Muscle layer of duodenum (tissue), 2 donors: ENCODE measurements around the gene KRTDAP.

Experiments
- H3K27ac ChIP-seq: one replicate; pipeline ENCODE4 v1.7.0; 2013; ENCODE audit warnings: mild to moderate bottlenecking, low read length
- H3K27me3 ChIP-seq: one replicate; pipeline ENCODE4 v1.7.0; 2013; ENCODE audit warnings: low read depth, mild to moderate bottlenecking, control low read depth, low read length
- H3K36me3 ChIP-seq, 2 donors: one replicate each; pipeline ENCODE4 v1.7.0; 2013; ENCODE audit warnings: low read length in 2 of 2, control low read depth in 1 of 2, mild to moderate bottlenecking in 1 of 2; ENCODE audit not compliant: insufficient read depth in 2 of 2, control insufficient read depth in 1 of 2
- H3K4me1 ChIP-seq, 2 donors: one replicate each; pipeline ENCODE4 v1.7.0; 2013; ENCODE audit warnings: low read length in 2 of 2, mild to moderate bottlenecking in 2 of 2, control low read depth in 1 of 2, moderate library complexity in 1 of 2; ENCODE audit not compliant: insufficient read depth in 2 of 2, control insufficient read depth in 1 of 2
- H3K4me3 ChIP-seq, 2 donors: one replicate each; pipeline ENCODE4 v1.7.0; 2013; ENCODE audit warnings: low read length in 2 of 2, low read depth in 1 of 2, mild to moderate bottlenecking in 1 of 2
- H3K9me3 ChIP-seq, 2 donors: one replicate each; pipeline ENCODE4 v1.7.0; 2013; ENCODE audit warnings: low read length in 2 of 2, control low read depth in 1 of 2, mild to moderate bottlenecking in 1 of 2; ENCODE audit not compliant: control insufficient read depth in 1 of 2
- donor health status: healthy.

The KRTDAP gene

GRCh38 chr19:35461060-35461459, 29.2 kb downstream of the KRTDAP start:
- Histone ChIP-seq H3K4me3 (no peak overlapping the region), H3K27ac (no peak overlapping the region), H3K9me3 (no peaks in the 10 kb centered on the region), H3K4me1 (peaks cover 12 to 23% of the 10 kb centered on the region in 2 donors), H3K36me3 (no peaks in the 10 kb centered on the region), H3K27me3 (no peaks in the 10 kb centered on the region)

- H3K4me3 ChIP-seq: no peak overlapping the region
- H3K36me3 ChIP-seq: no peaks in the 10 kb centered on the region
- H3K9me3 ChIP-seq: no peaks in the 10 kb centered on the region
- H3K4me1 ChIP-seq: peaks cover 12 to 23% of the 10 kb centered on the region in 2 donors
- no peak overlapping the region for H3K27ac ChIP-seq
- no peaks in the 10 kb centered on the region for H3K27me3 ChIP-seq
Observed at GRCh38 chr19:35460608-35461007, 29.7 kb downstream of the KRTDAP start.

- H3K27ac ChIP-seq: no peak overlapping the region
- no peaks in the 10 kb centered on the region for H3K9me3 ChIP-seq
- no peak overlapping the region for H3K4me3 ChIP-seq
- no peaks in the 10 kb centered on the region for H3K36me3 ChIP-seq
- H3K4me1 ChIP-seq: peaks cover 12 to 23% of the 10 kb centered on the region in 2 donors
- no peaks in the 10 kb centered on the region for H3K27me3 ChIP-seq
Observed at GRCh38 chr19:35459414-35460082, 30.7 kb downstream of the KRTDAP start.

- Histone ChIP-seq H3K27me3 (no peaks in the 10 kb centered on the region), H3K9me3 (no peaks in the 10 kb centered on the region), H3K4me1 (peaks cover 12 to 23% of the 10 kb centered on the region in 2 donors), H3K27ac (no peak overlapping the region), H3K36me3 (no peaks in the 10 kb centered on the region), H3K4me3 (no peak overlapping the region)
Observed at GRCh38 chr19:35458731-35459391, 31.4 kb downstream of the KRTDAP start.

GRCh38 chr19:35458192-35458591, 32.1 kb downstream of the KRTDAP start:
- no peaks in the 10 kb centered on the region for H3K27me3 ChIP-seq
- H3K27ac ChIP-seq: no peak overlapping the region
- H3K4me3 ChIP-seq: no peak overlapping the region
- H3K4me1 ChIP-seq: peaks cover 12 to 23% of the 10 kb centered on the region in 2 donors
- no peaks in the 10 kb centered on the region for H3K36me3 ChIP-seq
- no peaks in the 10 kb centered on the region for H3K9me3 ChIP-seq

- no peaks in the 10 kb centered on the region for H3K27me3 ChIP-seq
- H3K9me3 ChIP-seq: no peaks in the 10 kb centered on the region
- H3K27ac ChIP-seq: no peak overlapping the region
- peaks cover 12 to 23% of the 10 kb centered on the region in 2 donors for H3K4me1 ChIP-seq
- no peaks in the 10 kb centered on the region for H3K36me3 ChIP-seq
- H3K4me3 ChIP-seq: no peak overlapping the region
Observed at GRCh38 chr19:35457173-35457572, 33.1 kb downstream of the KRTDAP start.

GRCh38 chr19:35455616-35456201, 34.6 kb downstream of the KRTDAP start:
- no peaks in the 10 kb centered on the region for H3K36me3 ChIP-seq
- no peak overlapping the region for H3K4me3 ChIP-seq
- no peak overlapping the region for H3K27ac ChIP-seq
- H3K9me3 ChIP-seq: no peaks in the 10 kb centered on the region
- peaks cover 12 to 14% of the 10 kb centered on the region in 2 donors for H3K4me1 ChIP-seq
- no peaks in the 10 kb centered on the region for H3K27me3 ChIP-seq

GRCh38 chr19:35454663-35455062, 35.6 kb downstream of the KRTDAP start:
- H3K36me3 ChIP-seq: no peaks in the 10 kb centered on the region
- no peak overlapping the region for H3K4me3 ChIP-seq
- no peaks in the 10 kb centered on the region for H3K9me3 ChIP-seq
- peaks cover 12% of the 10 kb centered on the region in 2 donors for H3K4me1 ChIP-seq
- no peaks in the 10 kb centered on the region for H3K27me3 ChIP-seq
- no peak overlapping the region for H3K27ac ChIP-seq

GRCh38 chr19:35451338-35452096, 38.7 kb downstream of the KRTDAP start:
- Histone ChIP-seq H3K4me3 (no peak overlapping the region), H3K4me1 (no peaks in the 10 kb centered on the region), H3K27ac (no peak overlapping the region), H3K36me3 (no peaks in the 10 kb centered on the region), H3K9me3 (no peaks in the 10 kb centered on the region), H3K27me3 (no peaks in the 10 kb centered on the region)

GRCh38 chr19:35449359-35450043, 40.8 kb downstream of the KRTDAP start:
- H3K27ac ChIP-seq: no peak overlapping the region
- no peaks in the 10 kb centered on the region for H3K4me1 ChIP-seq
- no peaks in the 10 kb centered on the region for H3K27me3 ChIP-seq
- no peaks in the 10 kb centered on the region for H3K9me3 ChIP-seq
- H3K36me3 ChIP-seq: no peaks in the 10 kb centered on the region
- no peak overlapping the region for H3K4me3 ChIP-seq
